ENCODE measurements around the gene PEX11B.

Gene PEX11B

DNA sequence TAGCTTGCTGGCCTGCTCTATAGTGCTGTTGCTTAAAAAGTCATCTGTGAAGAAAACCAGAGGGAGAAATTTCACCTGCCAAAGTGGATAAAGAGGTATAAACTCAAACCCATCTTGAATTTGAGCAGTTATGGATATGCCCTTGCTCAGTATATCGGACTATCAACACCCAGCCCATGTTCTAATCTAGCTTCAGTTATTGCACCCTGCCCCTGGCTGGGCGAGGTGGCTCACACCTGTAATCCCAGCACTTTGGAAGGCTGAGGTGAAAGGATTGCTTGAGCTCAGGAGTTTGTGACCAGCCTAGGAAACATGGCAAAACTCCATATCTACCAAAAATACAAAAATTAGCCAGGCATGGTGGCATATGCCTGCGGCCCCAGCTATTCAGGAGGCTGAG, 26.0 kb upstream of the PEX11B start:
- TF ChIP-seq FOXP2 (optimal IDR thresholded peaks at IDR 0.05; ENCODE audit: borderline replicate concordance, extremely low read depth, extremely low read length, insufficient read depth): no peak
- no peak for TF ChIP-seq TAF1 (IDR thresholded peaks at IDR 0.05; ENCODE audit: borderline replicate concordance, insufficient read depth, low read length)
- TF ChIP-seq, protein P1, sequence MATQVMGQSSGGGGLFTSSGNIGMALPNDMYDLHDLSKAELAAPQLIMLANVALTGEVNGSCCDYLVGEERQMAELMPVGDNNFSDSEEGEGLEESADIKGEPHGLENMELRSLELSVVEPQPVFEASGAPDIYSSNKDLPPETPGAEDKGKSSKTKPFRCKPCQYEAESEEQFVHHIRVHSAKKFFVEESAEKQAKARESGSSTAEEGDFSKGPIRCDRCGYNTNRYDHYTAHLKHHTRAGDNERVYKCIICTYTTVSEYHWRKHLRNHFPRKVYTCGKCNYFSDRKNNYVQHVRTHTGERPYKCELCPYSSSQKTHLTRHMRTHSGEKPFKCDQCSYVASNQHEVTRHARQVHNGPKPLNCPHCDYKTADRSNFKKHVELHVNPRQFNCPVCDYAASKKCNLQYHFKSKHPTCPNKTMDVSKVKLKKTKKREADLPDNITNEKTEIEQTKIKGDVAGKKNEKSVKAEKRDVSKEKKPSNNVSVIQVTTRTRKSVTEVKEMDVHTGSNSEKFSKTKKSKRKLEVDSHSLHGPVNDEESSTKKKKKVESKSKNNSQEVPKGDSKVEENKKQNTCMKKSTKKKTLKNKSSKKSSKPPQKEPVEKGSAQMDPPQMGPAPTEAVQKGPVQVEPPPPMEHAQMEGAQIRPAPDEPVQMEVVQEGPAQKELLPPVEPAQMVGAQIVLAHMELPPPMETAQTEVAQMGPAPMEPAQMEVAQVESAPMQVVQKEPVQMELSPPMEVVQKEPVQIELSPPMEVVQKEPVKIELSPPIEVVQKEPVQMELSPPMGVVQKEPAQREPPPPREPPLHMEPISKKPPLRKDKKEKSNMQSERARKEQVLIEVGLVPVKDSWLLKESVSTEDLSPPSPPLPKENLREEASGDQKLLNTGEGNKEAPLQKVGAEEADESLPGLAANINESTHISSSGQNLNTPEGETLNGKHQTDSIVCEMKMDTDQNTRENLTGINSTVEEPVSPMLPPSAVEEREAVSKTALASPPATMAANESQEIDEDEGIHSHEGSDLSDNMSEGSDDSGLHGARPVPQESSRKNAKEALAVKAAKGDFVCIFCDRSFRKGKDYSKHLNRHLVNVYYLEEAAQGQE (IDR thresholded peaks at IDR 0.05; ENCODE audit: insufficient read depth in 1 of 2, low read depth in 2 of 2, low read length in 2 of 2): no peak
- TF ChIP-seq POLR2AphosphoS5 (IDR thresholded peaks at IDR 0.05; ENCODE audit: low read depth, low read length): no peak
- no peak for TF ChIP-seq SIN3A (IDR thresholded peaks at IDR 0.05; ENCODE audit: borderline replicate concordance, insufficient read depth, low read length)

DNA sequence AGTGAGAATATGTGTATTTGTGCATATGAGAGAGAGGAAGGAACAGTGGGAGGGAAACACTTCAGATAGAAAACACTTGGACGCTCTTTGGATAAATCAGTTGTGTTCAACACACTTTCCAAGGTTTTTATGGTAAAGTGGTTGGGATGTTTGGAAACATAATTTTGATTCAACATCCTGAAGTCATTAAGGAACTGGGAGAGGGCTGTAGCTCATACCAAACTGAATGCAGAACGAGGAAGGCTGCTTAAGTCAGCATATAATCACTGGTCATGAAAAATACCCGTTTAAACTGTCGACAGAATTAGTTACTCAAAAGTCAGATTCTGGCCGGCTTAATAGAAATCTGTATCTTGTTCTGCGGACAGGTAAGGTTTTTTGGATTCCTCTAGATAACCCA, 24.4 kb upstream of the PEX11B start:
- TF ChIP-seq SIN3A (IDR thresholded peaks at IDR 0.05; ENCODE audit: borderline replicate concordance, insufficient read depth, low read length) (no peak), POLR2AphosphoS5 (IDR thresholded peaks at IDR 0.05; ENCODE audit: low read depth, low read length) (no peak), TAF1 (IDR thresholded peaks at IDR 0.05; ENCODE audit: borderline replicate concordance, insufficient read depth, low read length) (no peak), FOXP2 (optimal IDR thresholded peaks at IDR 0.05; ENCODE audit: borderline replicate concordance, extremely low read depth, extremely low read length, insufficient read depth) (no peak)
- TF ChIP-seq, protein P1 (IDR thresholded peaks at IDR 0.05; ENCODE audit: insufficient read depth in 1 of 2, low read depth in 2 of 2, low read length in 2 of 2): no peak

DNA sequence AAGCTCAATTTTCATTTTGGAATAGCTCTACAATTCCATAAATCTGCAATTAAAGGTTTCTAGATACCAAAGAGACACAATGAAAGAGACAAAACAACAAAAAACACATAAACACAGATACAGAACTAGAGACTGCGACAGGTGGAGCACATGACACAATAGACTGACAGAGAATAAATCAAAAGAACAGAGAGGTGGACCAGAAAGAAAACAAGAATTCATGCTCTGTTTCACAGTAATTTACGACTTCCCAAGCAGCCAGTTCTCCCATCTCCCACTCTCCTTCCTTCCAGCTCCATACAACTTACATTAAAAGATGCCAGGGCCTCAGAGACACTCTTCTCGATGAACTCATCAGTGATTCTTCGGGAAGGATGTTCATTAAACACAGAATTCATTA, 23.9 kb upstream of the PEX11B start:
- TF ChIP-seq POLR2AphosphoS5 (IDR thresholded peaks at IDR 0.05; ENCODE audit: low read depth, low read length) (no peak), TAF1 (IDR thresholded peaks at IDR 0.05; ENCODE audit: borderline replicate concordance, insufficient read depth, low read length) (no peak), FOXP2 (optimal IDR thresholded peaks at IDR 0.05; ENCODE audit: borderline replicate concordance, extremely low read depth, extremely low read length, insufficient read depth) (no peak), SIN3A (IDR thresholded peaks at IDR 0.05; ENCODE audit: borderline replicate concordance, insufficient read depth, low read length) (no peak)
- TF ChIP-seq, protein P1 (IDR thresholded peaks at IDR 0.05; ENCODE audit: insufficient read depth in 1 of 2, low read depth in 2 of 2, low read length in 2 of 2): no peak

DNA sequence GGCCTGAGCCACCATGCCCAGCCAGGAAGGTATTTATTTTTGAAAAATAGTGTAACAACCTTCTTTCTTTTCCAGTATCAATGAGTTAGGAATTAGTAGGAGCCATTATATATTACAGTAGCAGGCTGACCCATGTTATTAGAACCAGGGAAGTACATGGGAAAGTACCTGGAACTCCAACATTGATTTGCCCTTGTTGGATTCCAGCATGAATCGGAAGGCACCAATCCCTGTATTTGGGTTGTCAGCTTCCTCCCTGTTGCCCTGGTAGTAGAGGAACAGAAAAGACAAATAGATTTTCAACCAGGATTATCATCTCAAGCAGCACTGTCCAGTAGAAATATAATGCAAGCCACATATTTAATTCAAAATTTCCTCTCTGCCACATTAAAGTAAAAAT, 18.9 kb upstream of the PEX11B start:
- no peak for TF ChIP-seq SIN3A (IDR thresholded peaks at IDR 0.05; ENCODE audit: borderline replicate concordance, insufficient read depth, low read length)
- TF ChIP-seq POLR2AphosphoS5 (IDR thresholded peaks at IDR 0.05; ENCODE audit: low read depth, low read length): no peak
- no peak for TF ChIP-seq TAF1 (IDR thresholded peaks at IDR 0.05; ENCODE audit: borderline replicate concordance, insufficient read depth, low read length)
- TF ChIP-seq, protein P1 (IDR thresholded peaks at IDR 0.05; ENCODE audit: insufficient read depth in 1 of 2, low read depth in 2 of 2, low read length in 2 of 2): no peak
- TF ChIP-seq FOXP2 (optimal IDR thresholded peaks at IDR 0.05; ENCODE audit: borderline replicate concordance, extremely low read depth, extremely low read length, insufficient read depth): no peak

DNA sequence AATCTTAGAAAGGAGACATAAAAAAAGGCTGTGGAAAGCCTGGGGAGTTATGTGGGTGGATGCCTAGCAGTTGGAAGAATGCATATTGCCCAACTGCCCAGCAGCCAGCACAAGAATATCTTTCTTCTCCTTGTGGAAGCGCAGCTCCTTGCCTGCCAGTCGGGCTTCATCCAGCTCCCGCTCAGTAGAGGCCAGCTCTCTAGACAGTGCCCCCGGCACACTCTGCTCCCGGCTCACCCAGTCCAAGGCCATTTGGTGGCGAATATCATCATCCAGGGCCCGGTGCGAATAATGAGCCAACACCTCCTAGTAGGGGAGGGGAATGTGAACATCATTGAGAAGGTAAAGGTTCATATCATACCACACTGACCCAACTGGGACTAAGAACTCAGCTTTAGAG, 17.7 kb upstream of the PEX11B start:
- TF ChIP-seq, protein P1 (IDR thresholded peaks at IDR 0.05; ENCODE audit: insufficient read depth in 1 of 2, low read depth in 2 of 2, low read length in 2 of 2): no peak
- TF ChIP-seq FOXP2 (optimal IDR thresholded peaks at IDR 0.05; ENCODE audit: borderline replicate concordance, extremely low read depth, extremely low read length, insufficient read depth) (no peak), SIN3A (IDR thresholded peaks at IDR 0.05; ENCODE audit: borderline replicate concordance, insufficient read depth, low read length) (no peak), TAF1 (IDR thresholded peaks at IDR 0.05; ENCODE audit: borderline replicate concordance, insufficient read depth, low read length) (no peak), POLR2AphosphoS5 (IDR thresholded peaks at IDR 0.05; ENCODE audit: low read depth, low read length) (no peak)

Data from PFSK-1 (cell line).